ENCODE results near the gene PREX1.

PREX1 gene

DNA sequence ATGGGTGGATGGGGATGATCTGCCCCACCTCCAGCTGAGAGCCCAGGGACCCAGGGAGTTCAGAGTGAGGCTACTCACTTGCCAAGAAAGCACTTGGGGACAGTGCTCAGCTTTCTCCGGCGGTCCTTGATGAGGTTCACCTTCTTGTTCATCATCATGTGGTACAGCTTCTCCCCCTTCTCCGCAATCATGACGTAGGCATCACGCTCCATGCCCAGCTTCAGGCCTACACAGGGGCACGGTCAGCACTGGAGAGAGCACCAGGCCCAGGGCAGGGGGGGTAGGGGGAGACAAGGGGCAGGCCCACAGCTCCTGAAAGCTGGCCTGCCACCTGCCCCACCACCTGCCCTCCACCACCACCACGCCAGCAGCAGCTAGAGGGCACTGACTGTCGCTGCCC lies 139.2 kb downstream of the PREX1 start:
- no peak overlapping the region for H3K27ac ChIP-seq
- CTCF ChIA-PET: no interaction called here
- POLR2A ChIA-PET (ENCODE audit: low non-redundant PET): no interaction called here
- TF ChIP-seq, protein P1, sequence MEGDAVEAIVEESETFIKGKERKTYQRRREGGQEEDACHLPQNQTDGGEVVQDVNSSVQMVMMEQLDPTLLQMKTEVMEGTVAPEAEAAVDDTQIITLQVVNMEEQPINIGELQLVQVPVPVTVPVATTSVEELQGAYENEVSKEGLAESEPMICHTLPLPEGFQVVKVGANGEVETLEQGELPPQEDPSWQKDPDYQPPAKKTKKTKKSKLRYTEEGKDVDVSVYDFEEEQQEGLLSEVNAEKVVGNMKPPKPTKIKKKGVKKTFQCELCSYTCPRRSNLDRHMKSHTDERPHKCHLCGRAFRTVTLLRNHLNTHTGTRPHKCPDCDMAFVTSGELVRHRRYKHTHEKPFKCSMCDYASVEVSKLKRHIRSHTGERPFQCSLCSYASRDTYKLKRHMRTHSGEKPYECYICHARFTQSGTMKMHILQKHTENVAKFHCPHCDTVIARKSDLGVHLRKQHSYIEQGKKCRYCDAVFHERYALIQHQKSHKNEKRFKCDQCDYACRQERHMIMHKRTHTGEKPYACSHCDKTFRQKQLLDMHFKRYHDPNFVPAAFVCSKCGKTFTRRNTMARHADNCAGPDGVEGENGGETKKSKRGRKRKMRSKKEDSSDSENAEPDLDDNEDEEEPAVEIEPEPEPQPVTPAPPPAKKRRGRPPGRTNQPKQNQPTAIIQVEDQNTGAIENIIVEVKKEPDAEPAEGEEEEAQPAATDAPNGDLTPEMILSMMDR (conservative IDR thresholded peaks at IDR 0.05; ENCODE audit: low read depth): no peak
- no peak for DNase-seq (ENCODE audit: low spot score)

- CTCF ChIA-PET: interaction anchor here (0.7 kb wide), 1 partner anchor 53 kb away, joined by 3 read pairs; no protein-coding TSS in a partner anchor
Observed at GRCh38 chr20:48687117-48687800, 140.5 kb downstream of the PREX1 start.

GRCh38 chr20:48686238-48687116 lies 141.3 kb downstream of the PREX1 start:
- TF ChIP-seq, protein P1 (conservative IDR thresholded peaks at IDR 0.05; ENCODE audit: low read depth): no peak
- ChIA-PET POLR2A (ENCODE audit: low non-redundant PET) (no interaction called here), CTCF (interaction anchor here (0.7 kb wide), 1 partner anchor 53 kb away, joined by 3 read pairs; no protein-coding TSS in a partner anchor)
- DNase-seq (ENCODE audit: low spot score): no peak
- peak overlapping the region; percentile 56 for H3K27ac ChIP-seq

More at GRCh38 chr20:48687117-48687800, 140.5 kb downstream of the PREX1 start:
- no peak overlapping the region for H3K27ac ChIP-seq
- no peak for DNase-seq (ENCODE audit: low spot score)
- TF ChIP-seq, protein P1 (conservative IDR thresholded peaks at IDR 0.05; ENCODE audit: low read depth): no peak
- POLR2A ChIA-PET (ENCODE audit: low non-redundant PET): no interaction called here

- ChIA-PET CTCF (no interaction called here), POLR2A (ENCODE audit: low non-redundant PET) (no interaction called here)
- TF ChIP-seq, protein P1 (conservative IDR thresholded peaks at IDR 0.05; ENCODE audit: low read depth): no peak
- no peak overlapping the region for H3K27ac ChIP-seq
- no peak for DNase-seq (ENCODE audit: low spot score)
Observed at GRCh38 chr20:48685300-48685699, 142.5 kb downstream of the PREX1 start.

DNA sequence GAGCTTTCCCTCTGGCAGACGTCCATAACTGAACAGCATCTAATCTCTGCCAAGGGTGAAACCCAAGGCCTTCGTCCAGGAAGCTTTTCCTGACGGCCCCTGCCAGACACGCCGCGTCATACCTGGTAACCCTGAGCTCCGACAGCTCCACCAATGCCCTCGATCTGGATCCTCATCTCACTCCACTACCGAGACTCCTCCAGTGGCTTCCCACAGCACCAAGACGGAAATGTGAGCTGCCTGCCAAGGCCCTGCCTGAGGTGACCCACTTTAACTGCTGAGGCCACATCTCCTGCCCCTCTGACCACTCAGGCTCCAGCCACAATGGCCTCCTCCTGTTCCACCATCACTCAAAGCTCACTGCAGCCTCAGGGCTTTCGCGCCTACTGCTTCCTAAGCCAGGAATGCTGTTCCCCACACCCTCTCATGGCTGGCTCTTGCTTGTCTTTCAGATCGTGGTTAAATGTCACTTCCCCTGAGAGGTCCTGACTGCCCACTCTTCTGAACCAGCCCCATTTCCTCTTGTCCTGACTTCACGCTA lies 143.2 kb downstream of the PREX1 start:
- no peak for DNase-seq (ENCODE audit: low spot score)
- ChIA-PET CTCF (interaction anchor here (0.6 to 2.4 kb wide), 3 partner anchors 27 to 98 kb away, joined by 3 to 12 read pairs (median 4); no protein-coding TSS in a partner anchor), POLR2A (ENCODE audit: low non-redundant PET) (interaction anchor here (0.5 kb wide), 1 partner anchor 196 kb away, joined by 7 read pairs; no protein-coding TSS in a partner anchor)
- no peak overlapping the region for H3K27ac ChIP-seq
- TF ChIP-seq, protein P1 (conservative IDR thresholded peaks at IDR 0.05; ENCODE audit: low read depth): no peak
